HepG2 (cell line): ENCODE results near the gene FAM53C. TPM values are rescaled to one million over a fixed set of nuclear protein-coding genes. Genes with fewer than 3 reads are reported as not detected.

Experiments
- ATAC-seq: fragments of 200-7000 bp; cut with Tn5 transposase; 3 replicates; pipeline ENCODE4 v1.9.1; 2020; ENCODE audit warnings: mild to moderate bottlenecking, moderate library complexity
- BruUV-seq: library from RNA; stranded (reverse); fragments of 400-500 nt; replicated peaks from 2 replicates; lab custom pipeline; 2021; lab: Mats Ljungman, UMichigan
- CTCF ChIA-PET: fragments of 300-600 bp; formaldehyde crosslinking; extraction: SDS; loops from one replicate; lab custom pipeline; 2021; ENCODE audit warnings: low total read pairs, inconsistent platforms, low intra/inter-chr PET ratio; lab: Yijun Ruan, JAX
- POLR2A ChIA-PET: fragments of 350-600 bp; sonication (Branson Sonifier 250); formaldehyde crosslinking; loops from one replicate; lab custom pipeline; 2020; ENCODE audit warnings: antibody characterized with exemption, inconsistent platforms; lab: Yijun Ruan, JAX
- DNase-seq: peaks from one replicate; pipeline ENCODE4 v3.0.0-alpha.2; 2015; ENCODE audit warnings: low spot score
- FAIRE-seq: peaks from 3 replicates; lab custom pipeline; 2011; peaks lifted over from hg19 to GRCh38; lab: Jason Lieb, UNC
- H2AFZ ChIP-seq: one replicate; pipeline ENCODE4 v1.6.1; 2011; ENCODE audit warnings: low read length, inconsistent platforms
- H3K27ac ChIP-seq: fragments of 300-600 bp; 3 replicates; pipeline ENCODE4 v1.8.0; 2011; ENCODE audit warnings: mixed run types, mild to moderate bottlenecking, mixed read lengths, low read length, inconsistent platforms; ENCODE audit not compliant: insufficient read depth; ENCODE audit errors: extremely low read length
- H3K27me3 ChIP-seq, 2 experiments: fragments of 200-600 bp in 1 of 2; 2 replicates in 1 of 2; 3 replicates in 1 of 2; pipeline versions ENCODE4 v1.6.0 to v1.8.0; 2011; ENCODE audit warnings: low read length in 2 of 2, mild to moderate bottlenecking in 2 of 2, moderate library complexity in 2 of 2, inconsistent platforms in 1 of 2; ENCODE audit not compliant: insufficient read depth in 2 of 2, control insufficient read depth in 1 of 2
- H3K36me3 ChIP-seq, 2 experiments: fragments of 200-600 bp in 1 of 2; replicated peaks in 1 of 2; 2 replicates in 1 of 2; 3 replicates in 1 of 2; pipeline versions ENCODE4 v1.5.1 to v1.8.0; 2011; ENCODE audit warnings: low read length in 2 of 2, inconsistent platforms in 1 of 2; ENCODE audit not compliant: insufficient read depth in 2 of 2, control insufficient read depth in 1 of 2
- H3K4me1 ChIP-seq: 2 replicates; pipeline ENCODE4 v1.5.1; 2012; ENCODE audit warnings: low read length, inconsistent platforms; ENCODE audit not compliant: insufficient read depth
- H3K4me2 ChIP-seq: 2 replicates; pipeline ENCODE4 v1.6.0; 2011; ENCODE audit warnings: low read depth, low read length, inconsistent platforms
- H3K4me3 ChIP-seq, 3 experiments: fragments of 200-600 bp in 1 of 3; sonication (generic), shearing (Covaris generic) in 1 of 3; replicated peaks in 1 of 3; 2 replicates each; pipeline ENCODE4 v1.5.1; 2011 to 2016; ENCODE audit warnings: low read length in 3 of 3, inconsistent platforms in 2 of 3, low read depth in 2 of 3, mild to moderate bottlenecking in 2 of 3, control low read depth in 1 of 3, mixed read lengths in 1 of 3; ENCODE audit not compliant: insufficient read depth in 1 of 3
- H3K79me2 ChIP-seq: one replicate; pipeline ENCODE4 v1.6.1; 2011; ENCODE audit warnings: low read length, inconsistent platforms; ENCODE audit not compliant: insufficient read depth
- H3K9ac ChIP-seq: 2 replicates; pipeline ENCODE4 v1.6.0; 2011; ENCODE audit warnings: mild to moderate bottlenecking, low read depth, low read length, inconsistent platforms; ENCODE audit not compliant: insufficient read depth
- H3K9me3 ChIP-seq: 2 replicates; pipeline ENCODE4 v1.5.1; 2012; ENCODE audit warnings: mild to moderate bottlenecking, low read length
- H4K20me1 ChIP-seq: 2 replicates; pipeline ENCODE4 v1.6.0; 2011; ENCODE audit warnings: inconsistent platforms, mild to moderate bottlenecking, low read length, moderate library complexity; ENCODE audit not compliant: insufficient read depth
- HNF4G ChIP-seq, 2 experiments: sonication (generic) in 1 of 2; formaldehyde crosslinking in 1 of 2; IDR thresholded peaks; 2 replicates each; pipeline versions ENCODE4 v1.4.0 to v1.6.1; 2011 to 2020; ENCODE audit warnings: borderline replicate concordance in 2 of 2, low read depth in 2 of 2, mild to moderate bottlenecking in 2 of 2, low read length in 1 of 2, missing genetic modification reagents in 1 of 2, moderate library complexity in 1 of 2
- MAFF ChIP-seq: IDR thresholded peaks from 2 replicates; pipeline ENCODE4 v1.6.1; 2011; ENCODE audit warnings: low read depth, low read length, improper control_type of control experiment
- MAFK ChIP-seq, 2 experiments: IDR thresholded peaks in 1 of 2; conservative IDR thresholded peaks in 1 of 2; 2 replicates each; pipeline ENCODE4 v1.6.1; 2011; ENCODE audit warnings: improper control_type of control experiment in 2 of 2, low read length in 2 of 2
- POGK ChIP-seq: sonication (generic); formaldehyde crosslinking; conservative IDR thresholded peaks from 2 replicates; pipeline ENCODE4 v1.8.0; 2022; ENCODE audit warnings: mild to moderate bottlenecking, moderate library complexity, missing genetic modification reagents
- ZNF609 ChIP-seq: sonication (generic); formaldehyde crosslinking; IDR thresholded peaks from 2 replicates; pipeline ENCODE4 v1.4.0; 2020; ENCODE audit warnings: mild to moderate bottlenecking, missing genetic modification reagents, borderline replicate concordance
- WGBS: methylation state at CpG from one replicate; pipeline ENCODE4 v1.1.6; 2017; ENCODE audit warnings: low lambda C conversion rate; 5-methylcytosine and 5-hydroxymethylcytosine counted together
- in situ Hi-C: cut with HindIII; loops from 2 replicates; pipeline ENCODE4 v1.10.0; 2017; ENCODE audit warnings: low pct_unique_long_range_greater_than_20kb; ENCODE audit not compliant: extremely low pct_ligation_motif_present
- intact Hi-C: fragments of 100-400 bp; cut with micrococcal nuclease; formaldehyde crosslinking; loops from one replicate; pipeline ENCODE4 v1.10.0; 2022; ENCODE audit not compliant: unreplicated experiment
- polyA plus RNA-seq, 8 experiments: library from polyadenylated mRNA; depleted of rRNA in 3 of 8; stranded (reverse) in 7 of 8; unstranded in 1 of 8; fragments of >200 nt; fragmentation: Illumina TruSeq in 4 of 8; extraction: Trizol in 4 of 8; gene quantifications; 2 replicates each; pipeline versions ENCODE4 v1.2.1 to v1.2.3, GENCODE V29; 2011 to 2016; ENCODE audit warnings: low read depth in 4 of 8, missing spikeins in 1 of 8, mixed read lengths in 1 of 8; ENCODE audit not compliant: insufficient read depth in 1 of 8
- total RNA-seq, 5 experiments: library from RNA; depleted of rRNA; stranded (reverse); fragments of >200 nt; fragmentation: Illumina TruSeq; extraction: Trizol; gene quantifications; 2 replicates each; pipeline ENCODE4 v1.2.3, GENCODE V29; 2016; ENCODE audit warnings: low read depth in 1 of 5

FAM53C gene
- total and polyA plus RNA-seq, 2 of the 13 experiments (the other 11 are each of a cell fraction or from before 2014, with no cell fraction given), result 26.9 to 30.1 TPM

- DNase-seq (no peak), ATAC-seq (peak; percentile 5; the same call in 1 of the 3 replicates), FAIRE-seq (no peak)
- Histone ChIP-seq H2AFZ (peak overlapping the region; percentile 18), H3K9me3 (no peaks in the 10 kb centered on the region), H3K79me2 (peaks cover 17% of the 10 kb centered on the region), H3K36me3 (peaks cover 0 to 14% of the 10 kb centered on the region in 2 experiments; a peak in 4 of 5 replicates), H3K4me2 (peak overlapping the region; percentile 80), H3K9ac (peak overlapping the region; percentile 83), H3K27me3 (no peaks in the 10 kb centered on the region; a peak in 1 of 5 replicates), H3K4me1 (peaks cover 40% of the 10 kb centered on the region), H4K20me1 (no peaks in the 10 kb centered on the region), H3K27ac (peak overlapping the region; percentile 83), H3K4me3 (peak overlapping the region; percentile 80 to 88 (median 85))
- TSS peak; percentile 74 for BruUV-seq
- 1% methylated on average over 12 of the region's 12 CpGs for WGBS
- intact Hi-C loops (loop anchor here (10.0 kb wide), 1 partner anchor 214 kb away; the partner anchor contains the start of gene ETF1), in situ Hi-C loops (no loop called here)
- ChIA-PET POLR2A (interaction anchor here (0.5 to 1.5 kb wide), 4 partner anchors 10 to 152 kb away, joined by 4 to 15 read pairs (median 5); partner anchors contain the start of genes CDC23, KDM3B and KIF20A), CTCF (no interaction called here)
- TF ChIP-seq HNF4G (IDR thresholded peaks at IDR 0.05; ENCODE audit: borderline replicate concordance, low read depth, low read length) (0 out of 2 replicates have a peak, but pooled peaks have one; percentile 10), HNF4G (CRISPR knock-in tag; IDR thresholded peaks at IDR 0.05; ENCODE audit: borderline replicate concordance, low read depth) (no peak), ZNF609 (CRISPR knock-in tag) (peak; percentile 15; the same call in 1 of the 2 replicates), POGK (CRISPR knock-in tag) (no peak), MAFF (peak; percentile 81), MAFK (conservative IDR thresholded peaks at IDR 0.05 in 1 of 2, IDR thresholded peaks at IDR 0.05 in 1 of 2; ENCODE audit: low read length in 2 of 2) (peak; percentile 79 to 90)
These were observed 7.1 kb upstream of the FAM53C start for GRCh38 chr5:138330813-138331448.
